H9 (cell line): ENCODE measurements around the gene OR2AT4. TPM values are rescaled to one million over a fixed set of nuclear protein-coding genes. Genes with fewer than 3 reads are reported as not detected.

Source experiments
- DNase-seq: peaks from one replicate; pipeline ENCODE4 v3.0.0-alpha.2; 2017
- H2AFZ ChIP-seq: one replicate; pipeline ENCODE4 v1.6.1; 2013; ENCODE audit warnings: mild to moderate bottlenecking, low read length, control low read depth, moderate library complexity
- H2AK5ac ChIP-seq: 2 replicates; pipeline ENCODE4 v1.6.1; 2013; ENCODE audit warnings: low read length, control low read depth, mixed read lengths; ENCODE audit not compliant: insufficient read length
- H2BK120ac ChIP-seq: one replicate; pipeline ENCODE4 v1.6.1; 2013; ENCODE audit warnings: low read depth, mild to moderate bottlenecking, low read length, control low read depth, inconsistent platforms; ENCODE audit not compliant: poor library complexity, severe bottlenecking
- H2BK12ac ChIP-seq: 2 replicates; pipeline ENCODE4 v1.6.1; 2013; ENCODE audit warnings: low read length, control low read depth, mixed read lengths, low read depth; ENCODE audit not compliant: insufficient read length
- H2BK15ac ChIP-seq: 2 replicates; pipeline ENCODE4 v1.6.1; 2013; ENCODE audit warnings: low read depth, low read length, control low read depth
- H2BK20ac ChIP-seq: one replicate; pipeline ENCODE4 v1.6.1; 2013; ENCODE audit warnings: low read depth, mild to moderate bottlenecking, low read length, control low read depth, inconsistent platforms; ENCODE audit not compliant: poor library complexity, severe bottlenecking
- H2BK5ac ChIP-seq: 2 replicates; pipeline ENCODE4 v1.6.1; 2013; ENCODE audit warnings: low read length, control low read depth, mixed read lengths; ENCODE audit not compliant: insufficient read length
- H3K14ac ChIP-seq: 2 replicates; pipeline ENCODE4 v1.6.1; 2013; ENCODE audit warnings: low read length, control low read depth; ENCODE audit not compliant: insufficient read depth
- H3K18ac ChIP-seq: 2 replicates; pipeline ENCODE4 v1.6.1; 2013; ENCODE audit warnings: low read depth, mild to moderate bottlenecking, mixed read lengths, low read length, control low read depth; ENCODE audit not compliant: insufficient read length
- H3K23ac ChIP-seq: 2 replicates; pipeline ENCODE4 v1.6.1; 2013; ENCODE audit warnings: low read length, control low read depth, mixed read lengths, low read depth; ENCODE audit not compliant: insufficient read length
- H3K23me2 ChIP-seq: 2 replicates; pipeline ENCODE4 v1.6.1; 2013; ENCODE audit warnings: low read depth, mild to moderate bottlenecking, mixed read lengths, low read length, control low read depth; ENCODE audit not compliant: insufficient read length, poor library complexity, severe bottlenecking
- H3K27ac ChIP-seq: 2 replicates; pipeline ENCODE4 v1.5.1; 2013; ENCODE audit warnings: low read length, control low read depth, mixed read lengths, low read depth; ENCODE audit not compliant: insufficient read length
- H3K27me3 ChIP-seq: 2 replicates; pipeline ENCODE4 v1.6.1; 2013; ENCODE audit warnings: low read length, control low read depth, inconsistent platforms; ENCODE audit not compliant: insufficient read depth
- H3K4ac ChIP-seq: 2 replicates; pipeline ENCODE4 v1.6.1; 2013; ENCODE audit warnings: low read depth, mild to moderate bottlenecking, control low read depth, inconsistent platforms, low read length, moderate library complexity
- H3K4me1 ChIP-seq: 2 replicates; pipeline ENCODE4 v1.6.1; 2013; ENCODE audit warnings: low read length, control low read depth, inconsistent platforms; ENCODE audit not compliant: insufficient read depth
- H3K4me2 ChIP-seq: 2 replicates; pipeline ENCODE4 v1.6.1; 2013; ENCODE audit warnings: low read length, control low read depth, mixed read lengths; ENCODE audit not compliant: insufficient read length, insufficient read depth
- H3K56ac ChIP-seq: 2 replicates; pipeline ENCODE4 v1.6.1; 2013; ENCODE audit warnings: low read depth, mild to moderate bottlenecking, mixed read lengths, low read length, control low read depth; ENCODE audit not compliant: insufficient read length
- H3K79me1 ChIP-seq: 2 replicates; pipeline ENCODE4 v1.6.1; 2013; ENCODE audit warnings: low read depth, mild to moderate bottlenecking, moderate library complexity, low read length, control low read depth, inconsistent platforms; ENCODE audit not compliant: insufficient read depth, poor library complexity, severe bottlenecking
- H3K79me2 ChIP-seq: 2 replicates; pipeline ENCODE4 v1.6.1; 2013; ENCODE audit warnings: low read length, control low read depth, inconsistent platforms; ENCODE audit not compliant: insufficient read depth
- H3K9ac ChIP-seq: 2 replicates; pipeline ENCODE4 v1.6.1; 2013; ENCODE audit warnings: low read length, control low read depth, mixed read lengths; ENCODE audit not compliant: insufficient read length; ENCODE audit errors: extremely low read depth
- H3K9me3 ChIP-seq: one replicate; pipeline ENCODE4 v1.6.1; 2013; ENCODE audit warnings: low read depth, low read length, inconsistent platforms; ENCODE audit not compliant: control insufficient read depth
- H3T11ph ChIP-seq: one replicate; pipeline ENCODE4 v1.6.1; 2013; ENCODE audit warnings: mild to moderate bottlenecking, low read length, control low read depth, inconsistent platforms
- H4K20me1 ChIP-seq: one replicate; pipeline ENCODE4 v1.6.1; 2013; ENCODE audit not compliant: control insufficient read depth, insufficient read length, insufficient read depth
- H4K5ac ChIP-seq: 2 replicates; pipeline ENCODE4 v1.6.1; 2013; ENCODE audit warnings: low read depth, mild to moderate bottlenecking, mixed read lengths, low read length, control low read depth; ENCODE audit not compliant: insufficient read length
- H4K8ac ChIP-seq: replicated peaks from 2 replicates; pipeline ENCODE4 v1.6.1; 2013; ENCODE audit warnings: low read length, control low read depth, mixed read lengths, low read depth; ENCODE audit not compliant: insufficient read length
- H4K91ac ChIP-seq: 2 replicates; pipeline ENCODE4 v1.6.1; 2013; ENCODE audit warnings: low read depth, mild to moderate bottlenecking, moderate library complexity, mixed read lengths, low read length, control low read depth; ENCODE audit not compliant: insufficient read length
- H3K27ac Mint-ChIP-seq, 3 experiments: 2 replicates in 2 of 3; 3 replicates in 1 of 3; pipeline ENCODE4 v1.8.0; 2020 to 2021; ENCODE audit warnings: mixed read lengths in 3 of 3, mild to moderate bottlenecking in 1 of 3, moderate library complexity in 1 of 3
- H3K27me3 Mint-ChIP-seq: 2 replicates; pipeline ENCODE4 v1.8.0; 2021; ENCODE audit warnings: low read depth, mild to moderate bottlenecking, moderate library complexity, mixed read lengths
- H3K36me3 Mint-ChIP-seq, 3 experiments: 2 replicates in 2 of 3; 3 replicates in 1 of 3; pipeline ENCODE4 v1.8.0; 2020 to 2021; ENCODE audit warnings: low read depth in 3 of 3, mixed read lengths in 3 of 3; ENCODE audit not compliant: insufficient read depth in 1 of 3
- H3K4me1 Mint-ChIP-seq, 2 experiments: 2 replicates each; pipeline ENCODE4 v1.8.0; 2020; ENCODE audit warnings: mixed read lengths in 2 of 2
- H3K4me3 Mint-ChIP-seq, 2 experiments: 2 replicates in 1 of 2; 3 replicates in 1 of 2; pipeline ENCODE4 v1.8.0; 2020 to 2021; ENCODE audit warnings: mild to moderate bottlenecking in 2 of 2, mixed read lengths in 2 of 2, moderate library complexity in 1 of 2
- H3K9me3 Mint-ChIP-seq, 2 experiments: 2 replicates in 1 of 2; 3 replicates in 1 of 2; pipeline ENCODE4 v1.8.0; 2020; ENCODE audit warnings: mild to moderate bottlenecking in 2 of 2, mixed read lengths in 2 of 2, moderate library complexity in 1 of 2
- total RNA-seq: library from RNA; stranded (reverse); gene quantifications from 2 replicates; pipeline ENCODE4 v1.2.1, GENCODE V29; 2021
- TF ChIP-seq, protein P1 (sequence below): fragments of 200-600 bp; sonication (generic); conservative IDR thresholded peaks from 3 replicates; pipeline ENCODE4 v1.8.0; 2021; ENCODE audit warnings: antibody characterized with exemption, mild to moderate bottlenecking

Gene OR2AT4
- total RNA-seq, 1 experiment from 2014 or later = not detected

DNA sequence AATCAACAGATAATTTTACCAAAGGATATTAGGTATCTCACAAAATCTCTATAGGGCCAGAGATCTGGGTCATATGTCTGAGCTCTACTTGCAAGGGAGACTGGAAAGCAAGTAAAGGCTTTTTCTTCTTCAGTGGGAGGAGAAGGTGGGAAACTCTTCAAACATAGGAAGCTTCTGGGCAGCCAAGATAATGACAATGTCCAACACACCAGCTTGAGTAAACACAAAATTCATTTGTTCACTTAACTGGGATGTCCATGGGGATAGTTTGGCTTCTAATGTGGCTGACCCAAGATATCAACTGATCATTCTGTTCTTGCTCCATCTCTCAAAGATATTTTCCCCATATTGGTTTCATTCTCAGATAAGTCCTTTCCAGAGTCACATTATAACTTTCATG lies 37.4 kb downstream of the OR2AT4 start:
- Histone ChIP-seq H3T11ph (no peak overlapping the region), H3K4ac (no peak overlapping the region), H2AFZ (no peak overlapping the region), H3K23me2 (no peaks in the 10 kb centered on the region), H2BK12ac (no peak overlapping the region), H3K14ac (no peak overlapping the region), H4K20me1 (no peaks in the 10 kb centered on the region), H3K4me1 (no peaks in the 10 kb centered on the region), H4K91ac (no peak overlapping the region), H3K4me2 (no peak overlapping the region), H2AK5ac (no peak overlapping the region), H3K56ac (no peak overlapping the region), H4K5ac (no peak overlapping the region), H2BK20ac (no peak overlapping the region), H3K79me2 (no peaks in the 10 kb centered on the region), H3K27ac (no peak overlapping the region), H2BK5ac (no peak overlapping the region), H3K79me1 (no peaks in the 10 kb centered on the region), H3K9me3 (no peaks in the 10 kb centered on the region), H2BK120ac (no peak overlapping the region), H2BK15ac (no peak overlapping the region), H4K8ac (no peak overlapping the region), H3K23ac (no peak overlapping the region), H3K27me3 (no peaks in the 10 kb centered on the region), H3K9ac (no peak overlapping the region), H3K18ac (no peak overlapping the region)
- no peak for DNase-seq
- Mint-ChIP-seq H3K4me3 (no peak overlapping the region), H3K27ac (no peak overlapping the region), H3K27me3 (no peaks in the 10 kb centered on the region), H3K4me1 (no peaks in the 10 kb centered on the region), H3K36me3 (no peaks in the 10 kb centered on the region; a peak in 1 of 7 replicates), H3K9me3 (peaks cover 0 to under 1% of the 10 kb centered on the region in 2 experiments; a peak in 3 of 5 replicates)
- TF ChIP-seq, protein P1, sequence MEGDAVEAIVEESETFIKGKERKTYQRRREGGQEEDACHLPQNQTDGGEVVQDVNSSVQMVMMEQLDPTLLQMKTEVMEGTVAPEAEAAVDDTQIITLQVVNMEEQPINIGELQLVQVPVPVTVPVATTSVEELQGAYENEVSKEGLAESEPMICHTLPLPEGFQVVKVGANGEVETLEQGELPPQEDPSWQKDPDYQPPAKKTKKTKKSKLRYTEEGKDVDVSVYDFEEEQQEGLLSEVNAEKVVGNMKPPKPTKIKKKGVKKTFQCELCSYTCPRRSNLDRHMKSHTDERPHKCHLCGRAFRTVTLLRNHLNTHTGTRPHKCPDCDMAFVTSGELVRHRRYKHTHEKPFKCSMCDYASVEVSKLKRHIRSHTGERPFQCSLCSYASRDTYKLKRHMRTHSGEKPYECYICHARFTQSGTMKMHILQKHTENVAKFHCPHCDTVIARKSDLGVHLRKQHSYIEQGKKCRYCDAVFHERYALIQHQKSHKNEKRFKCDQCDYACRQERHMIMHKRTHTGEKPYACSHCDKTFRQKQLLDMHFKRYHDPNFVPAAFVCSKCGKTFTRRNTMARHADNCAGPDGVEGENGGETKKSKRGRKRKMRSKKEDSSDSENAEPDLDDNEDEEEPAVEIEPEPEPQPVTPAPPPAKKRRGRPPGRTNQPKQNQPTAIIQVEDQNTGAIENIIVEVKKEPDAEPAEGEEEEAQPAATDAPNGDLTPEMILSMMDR = no peak
